GM19468 (cell line): ENCODE measurements around the gene DDX11.
"Not testable (repeated sequence)": the region's sequence is repeated elsewhere in the genome, so short reads cannot be mapped to it uniquely, and the experiment has no call there.

Experiments
- ATAC-seq: cut with Tn5 transposase; IDR thresholded peaks from one replicate; pipeline ENCODE4 v1.9.1; 2021; ENCODE audit warnings: mild to moderate bottlenecking, moderate library complexity, moderate number of reproducible peaks; ENCODE audit not compliant: unreplicated experiment; ENCODE audit errors: extremely low read depth

DDX11 gene

DNA sequence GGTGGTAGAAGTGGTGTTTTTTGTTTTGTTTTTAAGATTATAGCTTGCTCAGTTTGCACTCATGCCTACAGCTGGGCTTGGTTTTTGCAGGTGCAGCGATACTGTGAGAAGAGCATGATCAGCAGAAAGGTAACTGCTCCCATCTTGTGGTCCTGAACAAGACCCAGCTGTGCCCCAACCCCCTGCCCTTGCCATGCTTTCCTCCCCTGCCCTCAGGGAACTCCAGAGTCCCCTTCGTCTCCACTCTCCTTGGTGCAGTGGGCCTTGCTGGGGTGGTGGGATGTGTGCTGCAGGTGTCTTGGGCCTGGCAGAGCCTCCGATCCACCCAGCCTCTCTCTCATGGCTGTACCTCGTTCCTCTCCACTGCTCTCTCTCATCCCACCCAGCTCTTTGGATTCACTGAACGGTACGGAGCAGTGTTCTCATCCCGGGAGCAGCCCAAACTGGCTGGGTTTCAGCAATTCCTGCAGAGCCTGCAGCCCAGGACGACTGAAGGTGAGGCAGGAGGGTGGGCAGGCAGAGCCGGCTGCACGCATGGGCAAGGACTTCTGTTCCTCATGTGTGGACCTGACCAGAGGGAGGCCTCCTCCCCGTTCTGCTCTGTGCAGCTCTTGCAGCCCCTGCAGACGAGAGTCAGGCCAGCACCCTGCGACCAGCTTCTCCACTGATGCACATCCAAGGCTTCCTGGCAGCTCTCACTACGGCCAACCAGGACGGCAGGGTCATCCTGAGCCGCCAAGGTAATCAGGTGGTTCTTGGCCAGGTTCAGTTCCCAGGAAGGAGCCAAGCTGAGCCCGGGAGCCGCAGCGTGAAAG, 22.8 kb downstream of the DDX11 start:
- ATAC-seq: not testable (repeated sequence)

DNA sequence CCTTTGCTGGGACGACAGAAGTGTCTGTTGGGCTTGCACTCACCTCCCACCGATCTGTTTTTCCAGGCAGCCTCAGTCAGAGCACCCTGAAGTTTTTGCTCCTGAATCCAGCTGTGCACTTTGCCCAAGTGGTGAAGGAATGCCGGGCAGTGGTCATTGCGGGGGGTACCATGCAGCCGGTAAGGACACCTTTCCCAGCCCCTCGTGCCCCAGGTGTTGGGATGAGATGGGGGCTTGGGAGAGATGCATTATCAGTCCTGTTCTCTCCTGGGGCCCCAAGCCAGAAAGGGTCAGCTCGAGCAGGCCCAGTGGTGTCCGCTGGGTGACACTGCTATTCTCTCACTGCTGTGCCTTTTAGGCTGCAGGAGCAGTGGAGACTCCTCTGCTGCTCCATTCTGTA, 24.2 kb downstream of the DDX11 start:
- not testable (repeated sequence) for ATAC-seq

DNA sequence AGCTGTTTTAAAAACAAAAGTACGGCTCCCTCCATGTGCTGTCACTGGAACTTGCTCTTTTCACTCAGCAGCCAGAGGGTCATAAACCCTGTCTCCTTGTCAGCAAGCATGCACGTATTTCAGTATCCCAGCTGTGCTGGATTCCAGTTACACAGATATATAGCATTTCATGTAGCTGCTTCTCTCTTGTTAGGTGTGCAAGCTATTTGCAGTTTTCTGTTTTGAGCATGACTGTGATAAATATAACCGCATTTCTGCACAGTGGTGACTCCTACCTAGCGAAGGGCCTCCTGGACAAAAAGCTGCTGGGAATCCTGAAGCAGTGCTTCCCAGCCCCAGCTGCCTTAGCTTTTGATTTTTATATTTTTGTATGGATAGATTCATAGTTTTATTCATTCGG, 24.7 kb downstream of the DDX11 start:
- not testable (repeated sequence) for ATAC-seq

DNA sequence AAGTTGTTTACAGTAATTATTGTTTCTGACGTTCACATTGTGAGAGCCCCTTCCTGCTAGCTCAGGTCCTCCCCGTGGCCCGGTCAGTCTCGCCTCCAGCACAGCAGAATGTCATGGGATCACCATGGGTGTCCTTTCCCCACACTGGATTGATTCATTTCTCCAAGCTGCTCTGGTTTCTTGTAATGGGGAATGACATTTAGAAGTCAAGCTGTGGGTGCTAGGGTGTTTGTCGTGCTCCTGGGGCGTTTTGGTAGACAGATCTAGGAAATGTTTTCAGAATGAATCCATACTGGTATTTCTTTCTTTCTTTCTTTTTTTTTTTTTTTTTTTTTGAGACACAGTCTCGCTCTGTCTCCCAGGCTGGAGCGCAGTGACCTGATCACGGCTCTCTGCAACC, 25.1 kb downstream of the DDX11 start:
- not testable (repeated sequence) for ATAC-seq

DNA sequence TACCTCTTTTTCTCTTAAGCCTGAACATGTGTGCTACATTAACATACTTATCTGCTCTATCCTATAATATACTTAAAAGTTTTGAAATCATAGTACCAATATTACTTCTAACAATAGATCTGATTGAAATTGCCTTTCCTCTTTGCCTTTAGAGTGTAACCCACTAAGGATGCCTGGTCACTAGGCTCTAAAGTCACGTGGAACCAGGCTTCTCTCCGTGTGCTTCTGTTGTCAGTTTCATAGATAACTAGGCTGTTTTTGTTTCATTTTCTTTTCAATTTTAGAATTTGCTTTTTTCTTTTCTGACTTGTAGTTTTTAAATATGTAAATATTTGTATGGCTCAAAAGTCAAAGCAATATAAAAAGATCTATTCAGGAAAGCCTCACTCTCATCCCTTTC, 25.8 kb downstream of the DDX11 start:
- ATAC-seq: not testable (repeated sequence)

DNA sequence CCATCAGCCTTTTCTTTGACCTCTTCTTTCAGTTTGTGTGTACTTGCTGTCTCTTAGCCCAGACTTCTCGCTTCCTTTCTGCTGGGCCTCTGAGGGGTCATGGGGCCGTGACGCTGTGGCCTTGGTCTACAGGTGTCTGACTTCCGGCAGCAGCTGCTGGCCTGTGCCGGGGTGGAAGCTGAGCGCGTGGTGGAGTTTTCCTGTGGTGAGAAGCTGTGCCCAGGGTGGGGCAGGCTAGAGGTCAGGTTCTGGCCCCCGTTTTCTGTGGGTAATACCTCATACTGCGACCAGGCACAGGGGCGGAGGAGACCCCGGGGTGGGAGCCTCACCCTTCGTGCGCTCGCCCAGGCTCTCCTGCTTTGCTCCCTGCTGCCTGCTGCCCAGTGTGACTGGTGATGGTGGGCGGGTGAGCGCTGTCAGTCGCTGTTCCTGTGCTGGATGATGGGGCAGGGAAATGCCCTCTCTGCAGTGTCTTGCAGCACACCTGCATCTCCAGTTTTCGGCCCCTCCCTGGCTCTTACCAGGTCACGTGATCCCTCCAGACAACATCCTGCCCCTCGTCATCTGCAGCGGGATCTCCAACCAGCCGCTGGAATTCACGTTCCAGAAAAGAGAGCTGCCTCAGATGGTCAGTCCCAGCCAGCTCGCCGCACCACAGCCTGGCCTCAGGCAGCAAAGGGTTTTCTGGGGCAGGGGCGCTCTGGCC, 27.0 kb downstream of the DDX11 start:
- not testable (repeated sequence) for ATAC-seq

DNA sequence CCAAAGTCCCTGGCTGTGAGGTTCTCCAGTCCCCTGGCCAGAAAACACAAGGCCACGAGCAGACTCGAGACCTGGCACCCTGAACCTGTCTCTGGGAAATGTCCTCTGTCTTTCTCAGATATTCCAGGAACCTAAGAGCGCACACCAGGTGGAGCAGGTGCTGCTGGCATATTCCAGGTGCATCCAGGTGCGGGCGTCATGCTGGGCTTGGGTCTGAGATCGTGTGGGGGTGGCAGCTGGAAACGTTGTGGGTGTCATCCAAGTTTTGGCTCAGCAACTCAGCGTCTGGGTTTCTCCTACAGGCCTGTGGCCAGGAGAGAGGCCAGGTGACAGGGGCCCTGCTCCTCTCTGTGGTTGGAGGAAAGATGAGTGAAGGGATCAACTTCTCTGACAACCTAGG, 28.5 kb downstream of the DDX11 start:
- ATAC-seq: not testable (repeated sequence)

DNA sequence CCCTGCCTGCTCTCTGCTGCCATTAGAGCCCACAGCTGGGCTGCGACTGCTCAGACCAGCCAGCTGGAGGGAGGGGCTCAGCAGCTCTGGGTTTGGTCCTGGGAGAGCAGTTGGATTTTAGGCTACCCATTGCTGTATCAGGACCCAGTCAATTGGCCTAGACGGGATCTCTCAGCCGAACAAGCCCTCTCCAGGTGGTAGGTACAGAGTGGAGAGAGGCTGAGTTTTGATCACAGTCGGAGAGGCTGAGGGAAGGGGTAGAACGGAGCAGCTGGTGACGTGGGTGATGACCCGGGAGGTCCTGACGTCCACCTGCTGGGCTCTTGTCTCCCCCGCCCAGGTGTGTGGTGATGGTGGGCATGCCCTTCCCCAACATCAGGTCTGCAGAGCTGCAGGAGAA, 28.9 kb downstream of the DDX11 start:
- not testable (repeated sequence) for ATAC-seq

DNA sequence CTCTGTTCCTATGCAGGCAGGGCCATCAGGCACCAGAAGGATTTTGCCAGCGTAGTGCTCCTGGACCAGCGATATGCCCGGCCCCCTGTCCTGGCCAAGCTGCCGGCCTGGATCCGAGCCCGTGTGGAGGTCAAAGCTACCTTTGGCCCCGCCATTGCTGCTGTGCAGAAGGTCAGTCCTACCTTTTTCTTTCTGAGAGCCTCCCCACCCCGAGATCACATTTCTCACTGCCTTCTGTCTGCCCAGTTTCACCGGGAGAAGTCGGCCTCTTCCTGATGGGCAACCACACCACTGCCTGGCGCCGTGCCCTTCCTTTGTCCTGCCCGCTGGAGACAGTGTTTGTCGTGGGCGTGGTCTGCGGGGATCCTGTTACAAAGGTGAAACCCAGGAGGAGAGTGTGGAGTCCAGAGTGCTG, 29.9 kb downstream of the DDX11 start:
- ATAC-seq: not testable (repeated sequence)

DNA sequence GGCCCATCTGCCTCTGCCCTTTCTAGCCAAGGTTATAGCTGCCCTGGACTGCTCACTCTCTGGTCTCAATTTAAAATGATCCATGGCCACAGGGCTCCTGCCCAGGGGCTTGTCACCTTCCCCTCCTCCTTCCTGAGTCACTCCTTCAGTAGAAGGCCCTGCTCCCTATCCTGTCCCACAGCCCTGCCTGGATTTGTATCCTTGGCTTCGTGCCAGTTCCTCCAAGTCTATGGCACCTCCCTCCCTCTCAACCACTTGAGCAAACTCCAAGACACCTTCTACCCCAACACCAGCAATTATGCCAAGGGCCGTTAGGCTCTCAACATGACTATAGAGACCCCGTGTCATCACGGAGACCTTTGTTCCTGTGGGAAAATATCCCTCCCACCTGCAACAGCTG, 30.6 kb downstream of the DDX11 start:
- not testable (repeated sequence) for ATAC-seq

DNA sequence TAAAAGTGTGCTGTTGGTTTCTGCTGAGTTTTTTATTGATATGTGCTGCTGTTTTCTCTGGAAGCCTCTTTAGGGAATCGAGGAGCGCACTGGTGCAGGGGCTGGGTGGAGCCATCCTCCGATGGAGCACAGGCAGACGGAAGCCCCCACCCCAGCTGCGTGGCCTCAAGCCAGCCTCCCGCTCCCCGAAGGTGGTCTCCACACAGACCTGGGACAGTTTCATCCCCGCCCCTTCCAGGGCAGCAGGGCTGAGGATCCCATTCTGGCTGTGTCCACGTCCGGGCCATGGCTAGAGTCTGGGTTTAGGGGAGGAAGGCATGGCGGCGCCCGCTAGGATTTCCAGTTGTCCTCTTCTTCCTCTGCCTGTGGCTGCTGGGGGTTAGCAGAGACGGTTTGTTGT, 31.1 kb downstream of the DDX11 start:
- ATAC-seq: not testable (repeated sequence)

DNA sequence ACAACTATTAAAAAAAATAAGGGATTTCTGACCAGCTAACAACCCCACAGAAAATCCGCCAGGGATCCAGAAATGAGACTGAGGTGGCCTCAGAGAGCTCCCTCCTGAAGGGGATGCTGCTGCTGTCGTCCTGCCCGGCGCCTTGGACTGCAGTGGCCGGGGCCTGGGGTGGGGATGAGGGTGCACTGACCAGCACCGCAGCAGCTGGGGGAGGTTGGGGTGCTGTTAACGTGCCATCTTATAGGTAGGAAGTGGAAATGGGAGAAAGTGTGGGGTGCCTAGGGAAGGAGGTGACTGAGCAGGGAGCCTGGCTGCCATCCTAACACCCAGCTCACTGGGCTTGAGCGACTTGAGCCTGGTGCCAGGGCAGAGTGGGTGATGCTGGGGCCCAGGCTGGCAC, 32.0 kb downstream of the DDX11 start:
- ATAC-seq: no peak

DNA sequence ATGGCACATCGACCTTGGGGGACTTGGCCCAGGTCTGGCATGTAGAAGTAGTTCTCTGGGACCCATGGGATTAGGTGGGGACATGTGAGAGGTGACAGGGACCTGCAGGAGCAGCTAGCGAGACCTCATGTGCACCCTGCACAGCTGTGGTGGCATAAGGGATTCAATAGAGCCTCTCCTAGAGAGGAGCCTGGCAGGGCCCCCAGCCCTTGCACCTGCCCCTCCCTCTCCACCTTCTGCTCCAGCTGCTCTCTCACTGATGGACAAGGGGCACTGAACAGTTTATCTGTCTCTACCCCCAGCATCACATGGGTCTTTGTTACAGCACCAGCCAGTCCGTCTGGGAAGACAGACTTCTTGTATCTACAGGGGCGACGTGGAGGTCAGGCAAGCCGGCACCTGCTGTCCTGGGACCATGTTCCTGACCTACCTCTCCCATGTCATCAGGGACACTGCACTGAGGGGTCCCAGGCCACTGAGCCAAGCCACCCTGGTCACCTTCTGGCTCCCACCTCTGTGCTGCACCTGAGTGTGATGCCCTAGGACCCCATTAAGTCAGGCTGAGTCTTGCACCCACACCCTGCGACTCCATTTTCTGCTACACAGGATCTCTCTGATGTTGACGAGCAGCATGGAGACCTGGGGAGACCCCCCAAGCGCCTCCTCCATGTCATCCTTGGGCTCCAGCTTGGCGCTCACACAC, 32.6 kb downstream of the DDX11 start:
- ATAC-seq: no peak

DNA sequence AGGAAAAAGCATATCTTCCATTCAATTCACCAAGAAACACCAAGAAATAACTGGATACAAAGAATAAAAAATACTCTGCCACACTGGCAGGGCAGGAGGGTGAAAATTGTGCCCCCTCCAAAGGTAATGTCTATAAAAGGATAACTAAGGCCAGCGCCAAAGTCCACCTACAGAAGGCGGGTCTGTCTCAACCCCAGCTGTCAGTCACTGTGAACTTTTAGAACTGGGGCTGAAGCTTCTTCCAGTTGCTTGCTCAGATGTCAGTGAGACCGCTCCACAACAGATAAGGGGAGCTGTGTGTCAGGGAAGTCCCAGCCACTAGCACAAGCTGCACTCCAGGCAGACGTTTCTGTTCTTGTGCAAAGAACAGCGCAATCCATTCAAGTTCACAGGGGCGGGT, 36.1 kb downstream of the DDX11 start:
- ATAC-seq: not testable (repeated sequence)

DNA sequence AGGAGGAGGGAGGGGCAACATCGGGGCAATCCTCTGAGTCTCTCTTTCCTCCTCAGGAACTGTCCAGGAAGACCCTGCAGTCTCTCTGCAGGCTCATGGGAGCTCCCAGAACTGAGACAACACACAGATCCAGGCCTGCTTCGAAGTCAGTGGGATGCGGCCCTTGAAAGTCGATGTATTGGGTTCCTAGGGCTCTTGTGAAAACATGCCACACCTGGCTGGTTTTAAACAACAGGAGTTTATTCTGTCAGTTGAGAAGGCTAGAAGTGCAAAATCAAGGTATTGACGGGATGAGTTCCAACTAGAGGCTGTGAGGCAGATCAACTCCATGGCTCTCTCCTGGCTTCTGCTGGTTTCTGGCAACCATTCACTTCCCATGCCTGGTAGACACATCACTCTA, 36.6 kb downstream of the DDX11 start:
- ATAC-seq: not testable (repeated sequence)

DNA sequence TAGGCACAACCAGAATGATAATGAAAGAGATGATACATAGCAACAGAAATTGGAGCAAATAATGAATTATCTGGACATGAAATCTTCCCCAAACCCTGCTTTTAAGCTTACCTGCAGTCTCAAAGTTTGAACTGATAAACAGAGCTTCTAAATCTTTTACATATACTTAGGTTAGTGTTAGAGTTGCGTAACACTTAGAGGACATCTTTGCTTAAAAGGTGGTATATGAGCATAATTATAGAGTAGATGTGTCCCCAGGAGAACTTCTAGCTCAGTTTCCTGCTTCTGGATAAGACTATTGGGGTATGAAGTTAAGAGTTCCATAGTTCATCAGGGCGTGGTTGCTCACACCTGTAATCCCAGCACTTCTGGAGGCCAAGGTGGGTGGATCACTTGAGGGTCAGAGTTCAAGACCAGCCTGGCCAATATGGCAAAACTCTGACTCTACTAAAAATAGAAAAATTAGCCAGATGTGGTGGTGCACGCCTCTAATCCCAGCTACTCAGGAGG, 41.5 kb downstream of the DDX11 start:
- ATAC-seq: not testable (repeated sequence)

DNA sequence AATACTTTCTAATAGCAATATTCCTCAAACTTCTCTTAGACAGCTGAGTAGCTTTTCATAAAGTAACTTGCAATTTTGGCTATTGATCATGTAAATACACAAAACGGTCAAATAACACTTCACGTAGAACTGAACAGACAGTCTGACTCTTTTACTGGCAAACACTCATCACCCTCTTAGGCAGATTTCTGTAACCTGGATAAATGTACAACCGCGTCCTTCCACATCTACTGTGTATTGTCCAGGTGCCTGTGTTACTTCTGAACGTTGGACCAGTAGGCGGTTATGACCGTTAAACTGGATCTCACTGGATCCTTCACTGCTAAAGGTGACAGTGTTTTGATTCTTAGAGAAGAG, 43.2 kb downstream of the DDX11 start:
- not testable (repeated sequence) for ATAC-seq

DNA sequence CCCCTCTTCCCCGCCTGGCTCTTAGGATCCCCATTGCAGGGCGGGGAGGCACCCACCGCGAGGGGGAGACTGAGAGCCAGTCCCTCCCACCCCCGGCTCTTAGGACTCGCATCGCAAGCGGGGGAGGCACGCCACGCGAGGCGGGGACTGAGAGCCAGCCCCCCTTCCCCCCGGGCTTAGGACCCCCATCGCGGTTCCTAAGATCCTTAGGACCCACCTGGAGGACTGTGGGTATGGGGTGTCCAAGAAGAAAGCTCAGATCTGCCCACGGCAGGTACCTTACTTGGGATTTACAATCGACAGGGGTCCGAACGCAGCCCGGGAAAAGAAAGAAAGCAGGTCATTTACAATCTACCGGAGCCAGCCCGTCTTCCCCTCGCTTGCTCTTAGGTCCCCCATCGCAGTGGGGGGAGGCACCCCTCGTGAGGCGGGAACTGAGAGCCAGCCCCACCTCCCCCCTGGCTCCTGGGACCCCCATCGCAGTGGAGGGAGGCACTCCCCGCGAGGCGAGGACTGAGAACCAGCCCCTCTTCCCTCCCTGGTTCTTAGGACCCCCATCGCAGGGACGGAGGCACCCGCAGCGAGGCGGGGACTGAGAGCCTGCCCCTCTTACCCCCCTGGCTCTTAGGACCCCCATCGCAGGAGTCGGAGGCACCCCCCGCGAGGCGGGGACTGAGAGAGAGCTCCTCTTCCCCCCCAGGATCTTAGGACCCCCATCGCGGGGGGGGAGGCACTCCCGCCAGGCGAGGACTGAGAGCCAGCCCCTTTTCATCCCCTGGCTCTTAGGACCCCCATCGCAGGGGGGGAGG, 43.7 kb downstream of the DDX11 start:
- ATAC-seq: no peak

DNA sequence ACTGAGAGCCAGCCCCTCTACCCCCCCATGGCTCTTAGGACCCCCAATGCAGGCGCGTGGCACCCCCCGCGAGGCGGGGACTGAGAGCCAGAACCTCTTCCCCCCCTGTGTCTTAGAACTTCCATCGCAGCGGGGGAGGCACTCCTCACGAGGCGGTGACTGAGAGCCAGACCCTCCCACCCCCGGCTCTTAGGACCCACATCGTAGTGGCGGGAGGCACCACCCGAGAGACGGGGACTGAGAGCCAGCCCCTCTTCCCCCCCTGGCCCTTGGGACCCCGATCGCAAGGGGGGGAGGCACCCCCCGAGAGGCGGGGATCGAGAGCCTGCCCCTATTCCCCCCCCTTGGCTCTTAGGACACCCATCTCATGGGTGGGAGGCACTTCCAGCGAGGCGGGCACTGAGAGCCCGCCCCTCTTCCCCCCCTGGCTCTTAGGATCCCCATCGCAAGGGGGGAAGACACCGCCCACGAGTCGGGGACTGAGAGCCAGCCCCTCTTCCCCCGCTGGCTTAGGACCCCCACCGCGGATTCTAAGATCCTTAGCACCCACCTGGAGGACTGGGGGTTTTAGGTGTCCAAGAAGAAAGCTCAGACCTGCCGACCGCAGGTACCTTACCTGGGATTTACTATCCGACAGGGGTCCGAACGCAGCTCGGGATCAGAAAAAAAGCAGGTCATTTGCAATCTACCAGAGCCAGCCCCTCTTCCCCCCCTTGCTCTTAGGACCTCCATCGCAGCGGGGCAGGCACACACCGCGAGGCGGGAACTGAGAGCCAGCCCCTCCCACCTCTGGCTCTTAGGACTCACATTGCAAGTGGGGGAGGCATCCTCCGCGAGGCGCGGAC, 44.9 kb downstream of the DDX11 start:
- ATAC-seq: no peak
